Ureter (tissue), 1 donor: ENCODE measurements around the gene H2BK1. TPM values are rescaled to one million over a fixed set of nuclear protein-coding genes. Genes with fewer than 3 reads are reported as not detected.

ENCODE experiments used
- DNase-seq: peaks from one replicate; pipeline ENCODE4 v3.0.0-alpha.2; 2020; ENCODE audit warnings: low spot score
- total RNA-seq: library from RNA; stranded (reverse); gene quantifications from one replicate; pipeline ENCODE4 v1.2.4, GENCODE V29; 2023
- donor health status: DM: yes; HTN: yes; CAD: no.

Gene H2BK1
- total RNA-seq, 1 donor from 2014 or later = not detected

DNA sequence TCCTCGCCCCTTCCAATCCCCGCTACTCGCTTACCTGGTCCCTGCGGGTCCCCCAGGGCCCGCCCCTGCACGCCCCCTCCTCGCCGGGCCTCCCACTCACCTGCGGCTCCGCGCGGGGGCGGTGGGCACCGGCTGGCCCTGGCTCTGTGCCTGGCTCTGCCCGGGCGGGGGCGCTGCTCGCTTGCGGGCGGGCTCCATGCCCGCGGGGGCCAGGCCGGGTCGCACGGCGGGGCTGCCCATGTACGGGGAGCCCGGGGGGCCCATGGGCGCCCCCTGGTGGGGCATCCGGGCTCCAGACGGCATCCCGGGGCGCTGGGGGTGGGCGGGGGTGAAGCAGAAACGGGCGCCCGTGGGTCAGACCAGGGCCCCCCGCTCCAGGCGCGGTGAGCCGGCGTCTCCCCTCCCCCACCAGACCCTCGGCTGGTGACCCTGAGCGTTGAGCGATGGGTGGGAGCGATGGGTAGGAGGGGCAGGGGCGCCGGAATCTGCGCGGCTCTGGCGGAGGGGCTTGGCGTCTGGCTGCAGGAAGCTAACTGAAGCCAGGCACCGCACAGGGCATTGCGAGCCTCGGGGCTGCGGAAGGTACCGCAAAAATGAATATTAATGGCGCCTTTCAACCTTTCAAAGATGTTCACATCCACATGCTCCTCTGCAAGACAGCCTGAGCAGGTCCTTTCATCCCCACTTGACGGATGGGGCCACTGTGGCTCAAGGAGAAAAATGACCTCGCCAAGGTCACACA is 35.2 kb upstream of the H2BK1 start:
- no peak for DNase-seq

- DNase-seq = no peak
These were observed 34.6 kb upstream of the H2BK1 start for GRCh38 chr7:151244841-151245346.

- DNase-seq = no peak
These were observed 34.0 kb upstream of the H2BK1 start for GRCh38 chr7:151244196-151244840.

DNA sequence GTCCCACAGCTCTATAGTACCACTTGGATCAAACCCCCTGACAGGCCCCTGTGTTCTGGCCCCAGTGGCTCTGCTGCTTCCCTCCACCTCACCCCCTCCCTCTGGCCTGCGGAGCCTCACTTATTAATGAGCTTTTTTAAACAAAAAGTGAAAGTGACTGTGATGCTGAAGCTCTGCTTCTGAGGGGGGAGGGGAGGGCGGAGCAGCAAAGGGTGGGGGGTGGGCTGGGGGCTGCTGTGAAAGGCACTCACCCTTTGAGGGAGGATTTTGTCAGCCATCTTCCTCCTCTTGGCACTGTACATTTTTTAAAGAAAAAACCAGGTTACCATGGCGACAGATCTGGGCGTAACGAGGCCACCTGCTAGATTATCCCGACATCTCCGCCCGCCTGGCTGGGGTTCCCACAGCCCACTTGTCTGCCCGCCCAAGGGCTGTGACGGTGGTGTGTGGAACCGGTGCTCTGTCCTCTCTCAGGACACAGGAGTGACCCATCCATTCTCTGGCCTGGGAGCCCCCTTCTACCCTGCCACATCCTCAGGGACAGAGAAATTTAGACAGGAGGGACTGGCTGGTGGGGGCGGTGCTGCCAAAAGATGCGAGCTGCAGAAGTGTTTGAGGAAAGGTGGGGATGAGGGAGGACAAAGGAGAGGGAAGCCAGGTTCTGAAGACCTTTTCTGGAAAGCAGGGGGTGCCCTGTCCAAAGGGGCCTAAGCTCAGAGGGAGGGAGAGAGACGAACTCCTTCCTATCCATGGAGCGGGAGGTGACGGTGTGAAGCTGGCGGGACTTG is 33.3 kb upstream of the H2BK1 start:
- DNase-seq = no peak

DNA sequence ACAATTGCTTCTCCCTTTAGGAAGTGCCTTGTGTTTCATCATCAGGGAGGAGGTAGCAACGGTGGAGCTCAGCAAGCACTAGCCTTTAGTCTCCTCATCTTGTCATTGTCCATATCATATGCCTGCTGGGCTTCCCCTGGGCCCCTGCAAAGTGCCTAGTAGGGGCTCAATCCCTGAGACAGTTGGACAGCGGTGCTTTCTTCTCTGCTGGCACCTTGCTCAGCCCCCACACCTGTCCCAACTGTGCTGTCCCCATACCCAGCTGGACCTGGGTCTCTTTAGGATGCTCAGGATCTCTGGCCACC is 32.7 kb upstream of the H2BK1 start:
- DNase-seq = no peak

- no peak for DNase-seq
These were observed 32.1 kb upstream of the H2BK1 start for GRCh38 chr7:151242159-151243044.

DNA sequence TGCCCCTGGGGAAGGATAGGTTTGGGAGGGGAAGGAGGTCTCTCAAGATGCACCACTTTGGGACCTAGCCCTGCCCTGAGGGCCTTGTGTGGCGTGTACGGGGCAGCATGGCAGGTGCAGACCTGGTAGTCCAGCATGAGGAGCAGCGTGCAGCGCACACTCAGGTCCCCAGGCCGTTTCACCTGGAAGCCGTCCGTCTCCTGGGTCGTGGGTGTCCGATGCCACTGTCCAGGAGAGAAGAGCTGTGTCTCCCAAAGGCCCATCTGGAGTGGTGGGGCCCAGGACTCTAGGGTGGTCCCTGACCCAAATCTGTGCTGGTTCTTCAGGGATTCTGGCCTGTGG is 31.4 kb upstream of the H2BK1 start:
- DNase-seq = no peak

- DNase-seq = no peak
These were observed 30.9 kb upstream of the H2BK1 start for GRCh38 chr7:151240942-151241754.

GRCh38 chr7:151240536-151240935 is 30.2 kb upstream of the H2BK1 start:
- DNase-seq = no peak

DNA sequence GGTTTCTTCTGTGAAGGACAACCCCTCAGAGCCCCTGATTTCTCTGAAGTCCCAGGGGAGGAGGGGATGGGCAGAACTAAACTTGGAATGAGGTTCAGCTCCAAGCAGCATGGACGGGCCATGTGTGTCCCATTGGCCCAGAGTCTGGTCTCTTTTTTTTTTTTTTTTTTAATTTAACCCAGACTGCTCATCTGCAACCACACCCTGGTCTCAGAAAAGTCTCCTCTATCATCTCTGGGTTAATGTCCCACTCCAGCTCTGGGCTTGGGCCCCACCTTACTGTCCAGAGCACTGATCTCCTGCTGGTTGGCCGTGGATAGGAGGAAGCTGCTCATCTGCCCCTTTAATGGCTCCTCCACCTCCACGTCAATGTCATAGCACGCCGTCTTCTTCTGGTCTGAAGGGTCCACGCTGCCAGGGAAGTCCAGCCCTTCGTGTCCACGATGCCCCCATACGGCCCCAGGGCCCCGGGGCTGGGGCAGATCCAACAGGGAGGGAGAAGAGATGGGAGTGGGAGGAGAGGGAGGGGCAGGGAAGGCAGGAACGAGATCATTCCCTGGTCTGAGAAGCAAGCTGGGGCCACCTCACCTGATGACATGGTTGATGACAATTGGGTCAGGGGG is 29.7 kb upstream of the H2BK1 start:
- no peak for DNase-seq

- no peak for DNase-seq
These were observed 28.9 kb upstream of the H2BK1 start for GRCh38 chr7:151238924-151239836.

GRCh38 chr7:151238190-151238810 is 28.0 kb upstream of the H2BK1 start:
- no peak for DNase-seq

DNA sequence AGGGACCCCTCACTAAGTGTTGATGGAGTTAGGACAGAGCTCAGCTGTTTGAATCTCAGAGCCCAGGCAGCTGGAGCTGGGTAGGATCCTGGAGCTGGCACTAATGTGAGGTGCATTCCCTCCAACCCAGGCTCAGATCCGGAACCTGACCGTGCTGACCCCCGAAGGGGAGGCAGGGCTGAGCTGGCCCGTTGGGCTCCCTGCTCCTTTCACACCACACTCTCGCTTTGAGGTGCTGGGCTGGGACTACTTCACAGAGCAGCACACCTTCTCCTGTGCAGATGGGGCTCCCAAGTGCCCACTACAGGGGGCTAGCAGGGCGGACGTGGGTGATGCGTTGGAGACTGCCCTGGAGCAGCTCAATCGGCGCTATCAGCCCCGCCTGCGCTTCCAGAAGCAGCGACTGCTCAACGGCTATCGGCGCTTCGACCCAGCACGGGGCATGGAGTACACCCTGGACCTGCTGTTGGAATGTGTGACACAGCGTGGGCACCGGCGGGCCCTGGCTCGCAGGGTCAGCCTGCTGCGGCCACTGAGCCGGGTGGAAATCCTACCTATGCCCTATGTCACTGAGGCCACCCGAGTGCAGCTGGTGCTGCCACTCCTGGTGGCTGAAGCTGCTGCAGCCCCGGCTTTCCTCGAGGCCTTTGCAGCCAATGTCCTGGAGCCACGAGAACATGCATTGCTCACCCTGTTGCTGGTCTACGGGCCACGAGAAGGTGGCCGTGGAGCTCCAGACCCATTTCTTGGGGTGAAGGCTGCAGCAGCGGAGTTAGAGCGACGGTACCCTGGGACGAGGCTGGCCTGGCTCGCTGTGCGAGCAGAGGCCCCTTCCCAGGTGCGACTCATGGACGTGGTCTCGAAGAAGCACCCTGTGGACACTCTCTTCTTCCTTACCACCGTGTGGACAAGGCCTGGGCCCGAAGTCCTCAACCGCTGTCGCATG is 27.2 kb upstream of the H2BK1 start:
- DNase-seq = no peak

DNA sequence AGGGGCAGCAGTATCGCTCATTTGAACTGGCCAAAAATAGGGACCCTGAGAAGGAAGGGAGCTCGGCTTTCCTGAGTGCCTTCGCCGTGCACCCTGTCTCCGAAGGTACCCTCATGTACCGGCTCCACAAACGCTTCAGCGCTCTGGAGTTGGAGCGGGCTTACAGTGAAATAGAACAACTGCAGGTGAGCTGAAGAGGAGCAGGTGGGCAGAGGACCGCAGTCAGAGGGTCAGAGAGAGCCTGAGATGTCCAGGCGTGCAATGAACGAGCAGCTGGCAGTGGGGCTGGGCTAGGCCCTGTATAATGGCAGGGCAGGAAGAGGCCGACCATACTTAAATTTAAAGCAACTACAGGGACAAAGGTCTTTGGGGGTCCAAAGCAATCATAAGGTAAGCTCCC is 26.1 kb upstream of the H2BK1 start:
- no peak for DNase-seq

DNA sequence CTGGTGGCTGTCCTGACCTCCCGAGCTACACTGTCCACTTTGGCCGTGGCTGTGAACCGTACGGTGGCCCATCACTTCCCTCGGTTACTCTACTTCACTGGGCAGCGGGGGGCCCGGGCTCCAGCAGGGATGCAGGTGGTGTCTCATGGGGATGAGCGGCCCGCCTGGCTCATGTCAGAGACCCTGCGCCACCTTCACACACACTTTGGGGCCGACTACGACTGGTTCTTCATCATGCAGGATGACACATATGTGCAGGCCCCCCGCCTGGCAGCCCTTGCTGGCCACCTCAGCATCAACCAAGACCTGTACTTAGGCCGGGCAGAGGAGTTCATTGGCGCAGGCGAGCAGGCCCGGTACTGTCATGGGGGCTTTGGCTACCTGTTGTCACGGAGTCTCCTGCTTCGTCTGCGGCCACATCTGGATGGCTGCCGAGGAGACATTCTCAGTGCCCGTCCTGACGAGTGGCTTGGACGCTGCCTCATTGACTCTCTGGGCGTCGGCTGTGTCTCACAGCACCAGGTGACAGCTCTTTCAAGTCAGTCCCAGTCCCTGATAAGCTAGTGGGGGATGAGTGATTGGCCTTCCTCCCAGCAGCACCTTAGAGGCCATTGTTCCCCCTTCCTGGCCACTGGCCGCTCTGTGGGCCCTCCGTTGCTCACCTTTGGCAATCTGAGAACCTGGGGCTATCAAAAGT is 25.0 kb upstream of the H2BK1 start:
- DNase-seq = no peak

DNA sequence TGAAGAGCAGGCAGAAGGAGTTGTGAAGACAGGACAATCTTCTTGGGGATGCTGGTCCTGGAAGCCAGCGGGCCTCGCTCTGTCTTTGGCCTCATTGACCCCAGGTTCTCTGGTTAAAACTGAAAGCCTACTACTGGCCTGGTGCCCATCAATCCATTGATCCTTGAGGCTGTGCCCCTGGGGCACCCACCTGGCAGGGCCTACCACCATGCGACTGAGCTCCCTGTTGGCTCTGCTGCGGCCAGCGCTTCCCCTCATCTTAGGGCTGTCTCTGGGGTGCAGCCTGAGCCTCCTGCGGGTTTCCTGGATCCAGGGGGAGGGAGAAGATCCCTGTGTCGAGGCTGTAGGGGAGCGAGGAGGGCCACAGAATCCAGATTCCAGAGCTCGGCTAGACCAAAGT is 23.5 kb upstream of the H2BK1 start:
- no peak for DNase-seq
